ENCODE data around the gene ST3GAL3.

- TF ChIP-seq ZNF274 (IDR thresholded peaks at IDR 0.05; ENCODE audit: low read depth, low read length) (no peak), SUZ12 (IDR thresholded peaks at IDR 0.05; ENCODE audit: extremely low read depth, insufficient read depth, insufficient read length) (no peak), YY1 (IDR thresholded peaks at IDR 0.05; ENCODE audit: insufficient read depth, insufficient read length) (no peak)
Observed at GRCh38 chr1:43705334-43705733, 2.0 kb upstream of the ST3GAL3 start.

All from NT2/D1 (cell line).